Neural cell (in vitro differentiated cells): Measurements from ENCODE around the gene PLA2G2E. TPM values are rescaled to one million over a fixed set of nuclear protein-coding genes. Genes with fewer than 3 reads are reported as not detected.

Experiments
- H2AFZ ChIP-seq: fragments of 200-600, 300-800 bp; sonication (generic), shearing (Covaris generic); 2 replicates; pipeline ENCODE4 v1.6.0; 2014; ENCODE audit warnings: low read depth, mild to moderate bottlenecking, antibody characterized with exemption, low read length, moderate library complexity
- H3F3A ChIP-seq: fragments of 200-600 bp; shearing (Covaris generic); 2 replicates; pipeline ENCODE4 v1.6.1; 2016; ENCODE audit warnings: mild to moderate bottlenecking, moderate library complexity, mixed read lengths, antibody characterized with exemption, low read length; ENCODE audit not compliant: insufficient read depth, poor library complexity, severe bottlenecking
- H3K27ac ChIP-seq: fragments of 200-600, 300-800 bp; sonication (generic), shearing (Covaris generic); 2 replicates; pipeline ENCODE4 v1.5.1; 2014; ENCODE audit warnings: mild to moderate bottlenecking, low read length, moderate library complexity
- H3K27me3 ChIP-seq: fragments of 300-800, 200-600 bp; sonication (generic), shearing (Covaris generic); 2 replicates; pipeline ENCODE4 v1.6.0; 2014; ENCODE audit warnings: mild to moderate bottlenecking, low read depth, low read length, moderate library complexity; ENCODE audit not compliant: insufficient read depth
- H3K36me3 ChIP-seq: fragments of 300-800, 200-600 bp; sonication (generic), shearing (Covaris generic); 2 replicates; pipeline ENCODE4 v1.5.1; 2014; ENCODE audit warnings: mild to moderate bottlenecking, antibody characterized with exemption, low read length, moderate library complexity; ENCODE audit not compliant: insufficient read depth
- H3K4me2 ChIP-seq: fragments of 300-800, 200-600 bp; sonication (generic), shearing (Covaris generic); 2 replicates; pipeline ENCODE4 v1.6.0; 2014; ENCODE audit warnings: mild to moderate bottlenecking, low read length
- H3K4me3 ChIP-seq: fragments of 300-800, 200-600 bp; sonication (generic), shearing (Covaris generic); 2 replicates; pipeline ENCODE4 v1.5.1; 2014; ENCODE audit warnings: mild to moderate bottlenecking, low read length, moderate library complexity
- H3K79me2 ChIP-seq: fragments of 200-600 bp; shearing (Covaris generic); replicated peaks from 2 replicates; pipeline ENCODE4 v1.6.0; 2014; ENCODE audit warnings: mild to moderate bottlenecking, low read length, moderate library complexity; ENCODE audit not compliant: insufficient read depth
- H3K9ac ChIP-seq: fragments of 300-800, 200-600 bp; sonication (generic), shearing (Covaris generic); 2 replicates; pipeline ENCODE4 v1.6.1; 2016; ENCODE audit warnings: mild to moderate bottlenecking, low read length, mixed read lengths
- H3K9me2 ChIP-seq: fragments of 200-600 bp; shearing (Covaris generic); 2 replicates; pipeline ENCODE4 v1.6.1; 2016; ENCODE audit warnings: mild to moderate bottlenecking, low read length, mixed read lengths; ENCODE audit not compliant: insufficient read depth
- H3K9me3 ChIP-seq: fragments of 200-600, 300-800 bp; sonication (generic), shearing (Covaris generic); 2 replicates; pipeline ENCODE4 v1.6.1; 2016; ENCODE audit warnings: mild to moderate bottlenecking, mixed run types, low read length, moderate library complexity, mixed read lengths
- H4K20me1 ChIP-seq: fragments of 200-600 bp; shearing (Covaris generic); 2 replicates; pipeline ENCODE4 v1.6.1; 2016; ENCODE audit warnings: mild to moderate bottlenecking, mixed run types; ENCODE audit not compliant: insufficient read depth
- CTCF ChIP-seq: fragments of 450-650 bp; IDR thresholded peaks from 2 replicates; pipeline ENCODE4 v1.5.1; 2014; ENCODE audit warnings: antibody characterized with exemption, mild to moderate bottlenecking, moderate library complexity; ENCODE audit not compliant: poor library complexity, severe bottlenecking
- EP300 ChIP-seq: fragments of 450-650 bp; conservative IDR thresholded peaks from 2 replicates; pipeline ENCODE4 v1.6.1; 2014; ENCODE audit warnings: antibody characterized with exemption, mild to moderate bottlenecking, moderate library complexity; ENCODE audit not compliant: poor library complexity, severe bottlenecking
- EZH2 ChIP-seq: fragments of 200-600, 300-800 bp; shearing (Covaris generic), sonication (generic); IDR thresholded peaks from 2 replicates; pipeline ENCODE4 v1.6.1; 2014; ENCODE audit warnings: antibody characterized with exemption, low read length, borderline replicate concordance, mild to moderate bottlenecking; ENCODE audit not compliant: insufficient read depth, poor library complexity, severe bottlenecking
- MXI1 ChIP-seq: fragments of 450-650 bp; conservative IDR thresholded peaks from 2 replicates; pipeline ENCODE4 v1.6.1; 2014; ENCODE audit warnings: antibody characterized with exemption, mild to moderate bottlenecking; ENCODE audit not compliant: poor library complexity, severe bottlenecking
- POLR2AphosphoS5 ChIP-seq: IDR thresholded peaks from 2 replicates; pipeline ENCODE4 v1.6.1; 2012
- RAD21 ChIP-seq: fragments of 450-650 bp; conservative IDR thresholded peaks from 2 replicates; pipeline ENCODE4 v1.6.1; 2014; ENCODE audit warnings: antibody characterized with exemption, mild to moderate bottlenecking, moderate library complexity
- REST ChIP-seq: IDR thresholded peaks from 2 replicates; pipeline ENCODE4 v1.6.1; 2012; ENCODE audit warnings: borderline replicate concordance
- SMC3 ChIP-seq: fragments of 450-650 bp; conservative IDR thresholded peaks from 2 replicates; pipeline ENCODE4 v1.6.1; 2014; ENCODE audit warnings: antibody characterized with exemption, mild to moderate bottlenecking, moderate library complexity; ENCODE audit not compliant: poor library complexity
- TAF1 ChIP-seq: IDR thresholded peaks from 2 replicates; pipeline ENCODE4 v1.6.1; 2012; ENCODE audit warnings: low read depth
- polyA plus RNA-seq: library from polyadenylated mRNA; depleted of rRNA; stranded (reverse); fragments of >200 nt; gene quantifications from 2 replicates; pipeline ENCODE4 v1.2.3, GENCODE V29; 2014

Gene PLA2G2E
- polyA plus RNA-seq, 1 donor from 2014 or later, result not detected

GRCh38 chr1:19892628-19893168 is 30.7 kb downstream of the PLA2G2E start:
- H3K9ac ChIP-seq, result no peak overlapping the region
- peaks cover 14% of the 10 kb centered on the region for H3K36me3 ChIP-seq
- no peak overlapping the region for H3K27ac ChIP-seq

GRCh38 chr1:19892129-19892528 is 31.3 kb downstream of the PLA2G2E start:
- no peaks in the 10 kb centered on the region for H4K20me1 ChIP-seq
- no peak overlapping the region for H3K27ac ChIP-seq
- no peaks in the 10 kb centered on the region for H3K9me2 ChIP-seq
- H3K9me3 ChIP-seq, result no peaks in the 10 kb centered on the region
- no peak overlapping the region for H3K9ac ChIP-seq
- H3K79me2 ChIP-seq, result peaks cover 41% of the 10 kb centered on the region
- no peaks in the 10 kb centered on the region for H3K27me3 ChIP-seq
- H3K36me3 ChIP-seq, result peaks cover 14% of the 10 kb centered on the region
- no peaks in the 10 kb centered on the region for H3F3A ChIP-seq
- H2AFZ ChIP-seq, result no peak overlapping the region
- H3K4me2 ChIP-seq, result no peak overlapping the region
- no peak overlapping the region for H3K4me3 ChIP-seq
- TF ChIP-seq MXI1, result no peak
- TF ChIP-seq REST, result no peak
- TF ChIP-seq SMC3, result no peak
- no peak for TF ChIP-seq RAD21
- no peak for TF ChIP-seq EZH2

More at GRCh38 chr1:19892628-19893168, 30.7 kb downstream of the PLA2G2E start:
- Histone ChIP-seq H4K20me1 (no peaks in the 10 kb centered on the region), H3K4me2 (no peak overlapping the region), H3K79me2 (peaks cover 35% of the 10 kb centered on the region), H3K9me3 (no peaks in the 10 kb centered on the region), H3F3A (no peaks in the 10 kb centered on the region), H3K4me3 (no peak overlapping the region), H3K27me3 (no peaks in the 10 kb centered on the region), H3K9me2 (no peaks in the 10 kb centered on the region), H2AFZ (no peak overlapping the region)
- TF ChIP-seq RAD21, result no peak
- no peak for TF ChIP-seq EP300
- no peak for TF ChIP-seq REST
- no peak for TF ChIP-seq POLR2AphosphoS5
- TF ChIP-seq EZH2, result no peak
- TF ChIP-seq CTCF, result no peak
- no peak for TF ChIP-seq TAF1
- TF ChIP-seq SMC3, result no peak
- TF ChIP-seq MXI1, result no peak
